ENCODE measurements around the gene UTP11. TPM values are rescaled to one million over a fixed set of nuclear protein-coding genes. Genes with fewer than 3 reads are reported as not detected.

The UTP11 gene
- total RNA-seq, 1 donor from 2014 or later = 39.6 TPM

DNA sequence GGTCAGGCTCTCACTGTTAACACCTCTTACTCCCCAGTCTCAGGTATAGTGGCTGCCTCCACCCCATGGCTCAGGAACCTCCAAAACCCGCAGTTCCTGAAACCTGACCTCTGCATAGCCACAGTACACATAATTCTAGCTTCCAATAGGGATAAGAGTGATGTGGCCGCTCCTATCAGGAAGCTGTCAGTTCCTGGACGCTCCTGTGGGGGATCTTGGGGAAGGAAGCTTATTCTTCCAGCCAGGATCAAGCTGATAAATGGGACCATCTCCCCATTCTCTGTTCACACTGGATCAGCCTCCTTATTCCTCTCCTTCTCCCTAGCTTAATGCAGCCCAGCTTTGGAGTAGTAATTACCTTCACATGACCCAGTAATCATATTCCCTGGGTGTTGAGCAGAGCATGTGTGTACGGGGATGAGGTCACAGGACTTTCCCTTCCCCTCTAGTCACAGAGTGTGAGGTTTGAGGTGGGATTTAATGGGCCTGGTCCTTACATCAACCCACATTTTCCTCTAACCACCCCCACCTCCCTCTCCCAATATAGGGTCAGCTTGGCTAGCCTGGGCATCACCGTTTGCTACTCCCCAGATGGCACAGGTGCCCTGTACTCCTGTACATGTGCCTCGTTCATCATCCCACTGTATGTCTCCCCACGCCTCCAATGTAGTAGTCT, 41.0 kb downstream of the UTP11 start:
- no peaks in the 10 kb centered on the region for H3K9me3 ChIP-seq (replicated peaks)
- H3K4me3 ChIP-seq = no peak overlapping the region
- intact Hi-C loops (cut with micrococcal nuclease) = no loop called here
- H3K27ac ChIP-seq (replicated peaks) = no peak overlapping the region
- TF ChIP-seq, protein P1, sequence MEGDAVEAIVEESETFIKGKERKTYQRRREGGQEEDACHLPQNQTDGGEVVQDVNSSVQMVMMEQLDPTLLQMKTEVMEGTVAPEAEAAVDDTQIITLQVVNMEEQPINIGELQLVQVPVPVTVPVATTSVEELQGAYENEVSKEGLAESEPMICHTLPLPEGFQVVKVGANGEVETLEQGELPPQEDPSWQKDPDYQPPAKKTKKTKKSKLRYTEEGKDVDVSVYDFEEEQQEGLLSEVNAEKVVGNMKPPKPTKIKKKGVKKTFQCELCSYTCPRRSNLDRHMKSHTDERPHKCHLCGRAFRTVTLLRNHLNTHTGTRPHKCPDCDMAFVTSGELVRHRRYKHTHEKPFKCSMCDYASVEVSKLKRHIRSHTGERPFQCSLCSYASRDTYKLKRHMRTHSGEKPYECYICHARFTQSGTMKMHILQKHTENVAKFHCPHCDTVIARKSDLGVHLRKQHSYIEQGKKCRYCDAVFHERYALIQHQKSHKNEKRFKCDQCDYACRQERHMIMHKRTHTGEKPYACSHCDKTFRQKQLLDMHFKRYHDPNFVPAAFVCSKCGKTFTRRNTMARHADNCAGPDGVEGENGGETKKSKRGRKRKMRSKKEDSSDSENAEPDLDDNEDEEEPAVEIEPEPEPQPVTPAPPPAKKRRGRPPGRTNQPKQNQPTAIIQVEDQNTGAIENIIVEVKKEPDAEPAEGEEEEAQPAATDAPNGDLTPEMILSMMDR (IDR thresholded peaks at IDR 0.05; ENCODE audit: borderline replicate concordance) = no peak
- H3K27me3 ChIP-seq (ENCODE audit: low read depth) = peaks cover 78% of the 10 kb centered on the region
- no peaks in the 10 kb centered on the region for H3K36me3 ChIP-seq
- DNase-seq = no peak
- H3K4me1 ChIP-seq = no peaks in the 10 kb centered on the region

- intact Hi-C loops (cut with micrococcal nuclease) = no loop called here
These were observed 42.9 kb downstream of the UTP11 start for GRCh38 chr1:38055398-38055797.

DNA sequence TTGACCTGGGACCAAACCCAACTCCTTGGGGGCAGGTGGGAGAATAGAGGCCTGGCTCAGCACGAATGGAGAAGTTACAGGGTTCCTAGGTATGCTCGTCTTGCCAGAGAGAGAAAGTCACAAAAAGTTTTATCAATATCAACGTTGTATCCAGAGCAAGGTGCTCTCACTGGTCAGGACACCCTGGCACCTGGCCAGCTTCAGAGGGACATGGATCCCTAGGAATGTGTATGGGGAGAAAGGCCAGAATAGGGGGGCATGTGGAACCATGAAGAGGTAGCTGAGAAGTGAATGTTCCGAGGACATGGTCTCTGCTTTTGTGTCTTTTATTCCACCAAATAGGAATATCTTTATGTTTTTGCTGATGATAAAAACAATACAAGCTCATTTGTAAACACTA, 43.4 kb downstream of the UTP11 start:
- no peaks in the 10 kb centered on the region for H3K9me3 ChIP-seq (replicated peaks)
- no peak overlapping the region for H3K27ac ChIP-seq (replicated peaks)
- TF ChIP-seq, protein P1 (IDR thresholded peaks at IDR 0.05; ENCODE audit: borderline replicate concordance) = no peak
- no peaks in the 10 kb centered on the region for H3K4me1 ChIP-seq
- H3K27me3 ChIP-seq (ENCODE audit: low read depth) = peaks cover 58% of the 10 kb centered on the region
- no peak overlapping the region for H3K4me3 ChIP-seq
- no peak for DNase-seq
- intact Hi-C loops (cut with micrococcal nuclease) = no loop called here
- H3K36me3 ChIP-seq = no peaks in the 10 kb centered on the region

More at GRCh38 chr1:38055398-38055797, 42.9 kb downstream of the UTP11 start:
- Histone ChIP-seq H3K9me3 (replicated peaks) (no peaks in the 10 kb centered on the region), H3K4me1 (no peaks in the 10 kb centered on the region), H3K4me3 (no peak overlapping the region), H3K36me3 (no peaks in the 10 kb centered on the region), H3K27ac (replicated peaks) (no peak overlapping the region), H3K27me3 (ENCODE audit: low read depth) (peaks cover 63% of the 10 kb centered on the region)
- TF ChIP-seq, protein P1 (IDR thresholded peaks at IDR 0.05; ENCODE audit: borderline replicate concordance) = no peak
- DNase-seq = no peak

GRCh38 chr1:38059635-38060250, 47.2 kb downstream of the UTP11 start:
- intact Hi-C loops (cut with micrococcal nuclease) = no loop called here
- TF ChIP-seq, protein P1 (IDR thresholded peaks at IDR 0.05; ENCODE audit: borderline replicate concordance) = no peak
- Histone ChIP-seq H3K9me3 (replicated peaks) (no peaks in the 10 kb centered on the region), H3K27ac (replicated peaks) (no peak overlapping the region), H3K27me3 (ENCODE audit: low read depth) (peaks cover 30% of the 10 kb centered on the region), H3K4me1 (no peaks in the 10 kb centered on the region), H3K4me3 (no peak overlapping the region), H3K36me3 (no peaks in the 10 kb centered on the region)
- DNase-seq = no peak

GRCh38 chr1:38060498-38060897, 48.0 kb downstream of the UTP11 start:
- Histone ChIP-seq H3K36me3 (no peaks in the 10 kb centered on the region), H3K27me3 (ENCODE audit: low read depth) (peaks cover 30% of the 10 kb centered on the region), H3K9me3 (replicated peaks) (no peaks in the 10 kb centered on the region), H3K4me1 (no peaks in the 10 kb centered on the region), H3K4me3 (no peak overlapping the region), H3K27ac (replicated peaks) (no peak overlapping the region)
- TF ChIP-seq, protein P1 (IDR thresholded peaks at IDR 0.05; ENCODE audit: borderline replicate concordance) = no peak
- intact Hi-C loops (cut with micrococcal nuclease) = no loop called here
- no peak for DNase-seq
